ENCODE measurements around the gene CDH4.

DNA sequence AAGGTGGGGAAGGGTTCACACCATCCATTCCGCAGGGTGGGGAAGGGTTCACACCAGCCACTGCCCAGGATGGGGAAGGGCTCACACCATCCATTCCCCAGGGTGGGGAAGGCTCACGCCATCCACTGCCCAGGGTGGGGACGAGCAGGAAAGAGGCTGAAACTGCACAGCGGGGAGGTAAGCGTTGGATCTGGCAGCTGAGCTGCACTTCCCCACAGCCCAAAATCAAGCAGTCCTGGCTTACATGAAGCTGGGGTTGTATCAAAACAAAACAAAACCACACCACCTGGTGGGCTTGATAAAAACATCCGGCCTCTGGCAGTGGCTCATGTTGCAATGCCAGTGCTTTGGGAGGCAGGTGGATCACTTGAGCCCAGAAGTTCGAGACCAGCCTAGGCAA lies 545.1 kb downstream of the CDH4 start:
- TF ChIP-seq, protein P1, sequence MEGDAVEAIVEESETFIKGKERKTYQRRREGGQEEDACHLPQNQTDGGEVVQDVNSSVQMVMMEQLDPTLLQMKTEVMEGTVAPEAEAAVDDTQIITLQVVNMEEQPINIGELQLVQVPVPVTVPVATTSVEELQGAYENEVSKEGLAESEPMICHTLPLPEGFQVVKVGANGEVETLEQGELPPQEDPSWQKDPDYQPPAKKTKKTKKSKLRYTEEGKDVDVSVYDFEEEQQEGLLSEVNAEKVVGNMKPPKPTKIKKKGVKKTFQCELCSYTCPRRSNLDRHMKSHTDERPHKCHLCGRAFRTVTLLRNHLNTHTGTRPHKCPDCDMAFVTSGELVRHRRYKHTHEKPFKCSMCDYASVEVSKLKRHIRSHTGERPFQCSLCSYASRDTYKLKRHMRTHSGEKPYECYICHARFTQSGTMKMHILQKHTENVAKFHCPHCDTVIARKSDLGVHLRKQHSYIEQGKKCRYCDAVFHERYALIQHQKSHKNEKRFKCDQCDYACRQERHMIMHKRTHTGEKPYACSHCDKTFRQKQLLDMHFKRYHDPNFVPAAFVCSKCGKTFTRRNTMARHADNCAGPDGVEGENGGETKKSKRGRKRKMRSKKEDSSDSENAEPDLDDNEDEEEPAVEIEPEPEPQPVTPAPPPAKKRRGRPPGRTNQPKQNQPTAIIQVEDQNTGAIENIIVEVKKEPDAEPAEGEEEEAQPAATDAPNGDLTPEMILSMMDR (IDR thresholded peaks at IDR 0.05; ENCODE audit: insufficient read depth, low read length, poor library complexity, severe bottlenecking): no peak
- no peak for TF ChIP-seq EZH2phosphoT487 (conservative IDR thresholded peaks at IDR 0.05; ENCODE audit: low read length)
